Adrenal gland (tissue), 12 donors: ENCODE results near the gene ABHD4. TPM values are rescaled to one million over a fixed set of nuclear protein-coding genes. Genes with fewer than 3 reads are reported as not detected.

Experiments
- DNase-seq, 7 donors: peaks; one replicate each; pipeline ENCODE4 v3.0.0-alpha.2; 2019 to 2020
- H3K27ac ChIP-seq, 5 donors: fragments of 200-600 bp; sonication (generic) in 4 of 5; 1 replicate in 3 of 5; 2 replicates in 2 of 5; pipeline versions ENCODE4 v1.5.1 to v1.8.0; 2016 to 2020; ENCODE audit warnings: mild to moderate bottlenecking in 1 of 5
- H3K27me3 ChIP-seq: fragments of 200-600 bp; 2 replicates; pipeline ENCODE4 v1.8.0; 2021
- H3K36me3 ChIP-seq, 2 donors: fragments of 200-600 bp; replicated peaks in 1 of 2; 1 replicate in 1 of 2; 2 replicates in 1 of 2; pipeline versions ENCODE4 v1.5.1 to v1.8.0; 2018 to 2022
- H3K4me1 ChIP-seq, 2 donors: fragments of 200-600 bp; replicated peaks in 1 of 2; 1 replicate in 1 of 2; 2 replicates in 1 of 2; pipeline versions ENCODE4 v1.5.1 to v1.8.0; 2018 to 2021
- H3K4me3 ChIP-seq, 4 donors: fragments of 200-600 bp; sonication (generic) in 3 of 4; one replicate each; pipeline ENCODE4 v1.5.1; 2016 to 2018
- H3K9me3 ChIP-seq, 3 donors: fragments of 200-600 bp; sonication (generic) in 1 of 3; replicated peaks in 1 of 3; 1 replicate in 2 of 3; 2 replicates in 1 of 3; pipeline versions ENCODE4 v1.5.1 to v1.8.0; 2016 to 2021
- CTCF ChIP-seq, 6 experiments: fragments of 450-650 bp in 4 of 6; fragments of 200-600 bp in 2 of 6; sonication (generic) in 1 of 6; IDR thresholded peaks; 1 replicate in 5 of 6; 2 replicates in 1 of 6; pipeline versions ENCODE4 v1.5.1 to v1.8.0; 2016 to 2021; ENCODE audit warnings: antibody characterized with exemption in 6 of 6, mild to moderate bottlenecking in 2 of 6, moderate library complexity in 1 of 6
- POLR2A ChIP-seq, 2 donors: fragments of 450-650 bp; IDR thresholded peaks; one replicate each; pipeline ENCODE4 v1.6.1; 2017; ENCODE audit warnings: antibody characterized with exemption in 2 of 2, mild to moderate bottlenecking in 2 of 2, moderate library complexity in 1 of 2
- WGBS, 4 donors: extraction: QIAGEN DNeasy Blood & Tissue Kit in 2 of 4; methylation state at CpG; one replicate each; pipeline versions ENCODE4 v1.1.5 to v1.1.7; 2013 to 2017; 5-methylcytosine and 5-hydroxymethylcytosine counted together
- intact Hi-C, 2 donors: fragments of 100-400 bp; cut with DNase I; formaldehyde crosslinking; loops; one replicate each; pipeline versions ENCODE4 v1.14.1 to v1.15.0; 2022 to 2023
- polyA plus RNA-seq, 3 donors: library from polyadenylated mRNA; stranded (reverse); fragments of 200-250 nt in 2 of 3; fragments of 350-450 nt in 1 of 3; fragmentation: Illumina TruSeq in 1 of 3; extraction: RNeasy Lipid Tissue Mini Kit (QIAGEN cat#74804) in 1 of 3; gene quantifications; one replicate each; pipeline ENCODE4 v1.2.3, GENCODE V29; 2013 to 2014
- total RNA-seq, 9 donors: library from RNA; depleted of rRNA in 4 of 9; stranded (reverse); fragments of >200 nt in 4 of 9; fragments of 120-200 nt in 1 of 9; fragmentation: NEBNext Ultra II Directional in 1 of 9; extraction: Animal tissue kit (Norgen Biotek cat#: 25700) in 1 of 9; gene quantifications; one replicate each; pipeline versions ENCODE4 v1.1.0 to v1.2.4, GENCODE V29; 2013 to 2023
- donor health status: healthy with polysubstance abuse.
- donor health status: Bipolar disorder and iron deficiency.
- donor health status: DM: yes; HTN: yes; CAD: no.
- donor health status: DM: no; HTN: no; CAD: no.
- donor health status: DM: no; HTN: no; CAD: no.
- donor health status: DM: yes; HTN: yes; CAD: no.

Gene ABHD4
- total and polyA plus RNA-seq, 12 donors, result 21.4 to 93.4 (median 43.5) TPM

DNA sequence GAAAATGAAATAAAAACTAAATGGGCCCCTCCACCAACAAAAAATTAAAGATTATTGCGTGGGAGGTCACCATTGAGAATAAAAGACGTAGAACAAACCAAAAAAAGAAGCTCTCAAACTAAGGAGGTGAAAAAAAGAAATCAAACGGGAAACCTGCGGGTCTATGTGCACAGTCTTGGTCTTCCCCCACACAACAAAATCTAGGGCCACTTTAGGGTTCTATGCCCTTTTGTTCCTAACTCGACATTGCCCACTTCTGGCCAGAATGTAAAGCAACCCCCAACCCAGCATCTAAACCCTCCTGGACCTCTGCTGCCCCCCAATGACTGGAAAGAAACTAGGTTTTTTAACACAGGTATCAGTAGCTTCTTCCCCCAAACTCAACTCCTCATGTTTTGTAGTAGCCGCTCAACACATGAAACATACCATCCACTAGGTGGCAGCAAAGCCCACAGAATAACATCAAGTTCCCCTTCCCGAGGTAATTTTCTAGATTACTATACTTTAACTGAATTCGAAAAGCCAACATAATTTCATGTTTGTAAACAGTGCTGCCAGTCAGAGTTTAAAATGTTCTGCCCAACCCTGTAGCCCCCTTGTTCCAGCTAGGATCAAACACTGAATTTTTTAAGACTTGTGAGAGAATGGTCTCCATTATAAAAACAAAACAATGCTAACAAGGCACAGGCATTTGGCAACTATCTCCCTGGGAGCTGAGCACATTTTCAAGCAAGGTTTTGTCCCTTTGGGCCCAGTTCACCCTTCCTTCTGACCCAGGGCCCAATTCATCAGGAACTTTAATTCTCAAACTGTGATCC is 27.8 kb upstream of the ABHD4 start:
- peaks cover 22 to 26% of the 10 kb centered on the region in 2 donors for H3K4me1 ChIP-seq
- no peak for TF ChIP-seq POLR2A (IDR thresholded peaks at IDR 0.05)
- peak; percentile 77 to 96 (median 87) for TF ChIP-seq CTCF (IDR thresholded peaks at IDR 0.05)
- no peaks in the 10 kb centered on the region for H3K27me3 ChIP-seq
- peak; percentile 68 to 94 (median 82) for DNase-seq
- no peaks in the 10 kb centered on the region for H3K9me3 ChIP-seq
- intact Hi-C loops, result no loop called here
- peak overlapping the region in 4 of 5 donors; percentile 4 to 69 (median 28) for H3K27ac ChIP-seq
- no peak overlapping the region for H3K4me3 ChIP-seq
- WGBS, 4 donors, result 21 to 24% (median 22%) methylated on average over 8 of the region's 8 CpGs
- H3K36me3 ChIP-seq, result peaks cover 0 to 33% of the 10 kb centered on the region in 2 donors

- WGBS, 4 donors, result 26 to 65% (median 50%) methylated on average over 1 of the region's 1 CpG
- intact Hi-C loops, result no loop called here
- Histone ChIP-seq H3K4me3 (no peak overlapping the region), H3K9me3 (no peaks in the 10 kb centered on the region), H3K27ac (peak overlapping the region; percentile 51 to 85 (median 76)), H3K4me1 (peaks cover 28 to 41% of the 10 kb centered on the region in 2 donors), H3K36me3 (peaks cover 0 to 31% of the 10 kb centered on the region in 2 donors), H3K27me3 (no peaks in the 10 kb centered on the region)
- peak in 2 of 7 donors; percentile 38 to 60 for DNase-seq
- peak in 1 of 2 donors; percentile 18 for TF ChIP-seq POLR2A (IDR thresholded peaks at IDR 0.05)
- no peak for TF ChIP-seq CTCF (IDR thresholded peaks at IDR 0.05)
These were observed 25.5 kb upstream of the ABHD4 start for GRCh38 chr14:22572562-22573058.

- no peak overlapping the region for H3K4me3 ChIP-seq
- peaks cover 28 to 45% of the 10 kb centered on the region in 2 donors for H3K4me1 ChIP-seq
- DNase-seq, result no peak
- intact Hi-C loops, result no loop called here
- H3K36me3 ChIP-seq, result peaks cover 0 to 28% of the 10 kb centered on the region in 2 donors
- no peaks in the 10 kb centered on the region for H3K9me3 ChIP-seq
- H3K27ac ChIP-seq, result no peak overlapping the region
- H3K27me3 ChIP-seq, result no peaks in the 10 kb centered on the region
- 87 to 97% (median 91%) methylated on average over 3 of the region's 3 CpGs for WGBS, 4 donors
- TF ChIP-seq CTCF (IDR thresholded peaks at IDR 0.05) (no peak), POLR2A (IDR thresholded peaks at IDR 0.05) (no peak)
These were observed 24.3 kb upstream of the ABHD4 start for GRCh38 chr14:22573804-22574203.

- intact Hi-C loops, result no loop called here
- DNase-seq, result no peak
- no peaks in the 10 kb centered on the region for H3K9me3 ChIP-seq
- no peak overlapping the region for H3K4me3 ChIP-seq
- H3K27ac ChIP-seq, result no peak overlapping the region
- H3K36me3 ChIP-seq, result peaks cover 0 to 22% of the 10 kb centered on the region in 2 donors
- 80 to 82% (median 81%) methylated on average over 6 of the region's 6 CpGs for WGBS, 4 donors
- no peaks in the 10 kb centered on the region for H3K27me3 ChIP-seq
- TF ChIP-seq CTCF (IDR thresholded peaks at IDR 0.05), result no peak
- no peak for TF ChIP-seq POLR2A (IDR thresholded peaks at IDR 0.05)
- peaks cover 12 to 37% of the 10 kb centered on the region in 2 donors for H3K4me1 ChIP-seq
These were observed 20.7 kb upstream of the ABHD4 start for GRCh38 chr14:22577334-22577908.
